Kidney (tissue), 14 donors: ENCODE results near the gene TMCO2. TPM values are rescaled to one million over a fixed set of nuclear protein-coding genes. Genes with fewer than 3 reads are reported as not detected.

Experiments used
- DNase-seq, 5 donors: peaks; one replicate each; pipeline ENCODE4 v3.0.0-alpha.2; 2013 to 2020
- FAIRE-seq: peaks from 2 replicates; lab custom pipeline; 2012; peaks lifted over from hg19 to GRCh38; lab: Jason Lieb, UNC
- H3K27ac ChIP-seq, 2 donors: one replicate each; pipeline ENCODE4 v1.7.0; 2013; ENCODE audit warnings: low read depth in 2 of 2, low read length in 2 of 2, inconsistent platforms in 1 of 2
- H3K27me3 ChIP-seq: one replicate; pipeline ENCODE4 v1.7.1; 2013; ENCODE audit warnings: low read length, inconsistent platforms; ENCODE audit not compliant: control insufficient read depth, insufficient read depth
- H3K36me3 ChIP-seq, 3 donors: one replicate each; pipeline versions ENCODE4 v1.7.0 to v1.7.1; 2013; ENCODE audit warnings: low read length in 3 of 3, control low read depth in 1 of 3, inconsistent platforms in 1 of 3; ENCODE audit not compliant: insufficient read depth in 3 of 3, control insufficient read depth in 2 of 3
- H3K4me1 ChIP-seq, 3 donors: one replicate each; pipeline versions ENCODE4 v1.7.0 to v1.7.1; 2013; ENCODE audit warnings: low read length in 3 of 3, inconsistent platforms in 1 of 3, low read depth in 1 of 3; ENCODE audit not compliant: control insufficient read depth in 2 of 3, insufficient read depth in 2 of 3
- H3K4me3 ChIP-seq, 3 donors: one replicate each; pipeline versions ENCODE4 v1.7.0 to v1.8.1; 2013; ENCODE audit warnings: low read length in 3 of 3, control low read depth in 1 of 3, inconsistent platforms in 1 of 3
- H3K9ac ChIP-seq, 3 donors: one replicate each; pipeline versions ENCODE4 v1.7.0 to v1.7.1; 2013; ENCODE audit warnings: low read length in 3 of 3, control low read depth in 1 of 3, inconsistent platforms in 1 of 3
- H3K9me3 ChIP-seq, 3 donors: one replicate each; pipeline versions ENCODE4 v1.7.0 to v1.7.1; 2013; ENCODE audit warnings: low read length in 3 of 3, control low read depth in 1 of 3, inconsistent platforms in 1 of 3; ENCODE audit not compliant: control insufficient read depth in 2 of 3, insufficient read depth in 1 of 3
- intact Hi-C: fragments of 100-400 bp; cut with DNase I; formaldehyde crosslinking; loops from one replicate; pipeline ENCODE4 v1.11.1; 2022
- polyA plus RNA-seq: library from polyadenylated mRNA; stranded (reverse); fragments of 350-450 nt; fragmentation: Illumina TruSeq; extraction: RNeasy Lipid Tissue Mini Kit (QIAGEN cat#74804); gene quantifications from one replicate; pipeline ENCODE4 v1.2.3, GENCODE V29; 2014; ENCODE audit warnings: low read depth, low replicate concordance; ENCODE audit not compliant: insufficient read depth
- total RNA-seq: library from RNA; stranded (reverse); fragmentation: NEBNext Ultra II Directional; extraction: Animal tissue kit (Norgen Biotek cat#: 25700); gene quantifications from one replicate; pipeline ENCODE4 v1.2.1, GENCODE V29; 2021
- TF ChIP-seq, protein P1 (sequence below): IDR thresholded peaks from 3 replicates; pipeline ENCODE4 v1.5.1; 2012; ENCODE audit warnings: mild to moderate bottlenecking, moderate library complexity, borderline replicate concordance; ENCODE audit not compliant: insufficient read depth; ENCODE audit errors: extremely low read depth
- donor health status: control.
- donor health status: control.
- donor health status: control.
- donor health status: control.
- donor health status: control.
- donor health status: DM: yes; HTN: yes; CAD: no.
- donor health status: Normal renal cell carcinoma (clear cell type).

Gene TMCO2
- total and polyA plus RNA-seq, 2 donors from 2014 or later: not detected

DNA sequence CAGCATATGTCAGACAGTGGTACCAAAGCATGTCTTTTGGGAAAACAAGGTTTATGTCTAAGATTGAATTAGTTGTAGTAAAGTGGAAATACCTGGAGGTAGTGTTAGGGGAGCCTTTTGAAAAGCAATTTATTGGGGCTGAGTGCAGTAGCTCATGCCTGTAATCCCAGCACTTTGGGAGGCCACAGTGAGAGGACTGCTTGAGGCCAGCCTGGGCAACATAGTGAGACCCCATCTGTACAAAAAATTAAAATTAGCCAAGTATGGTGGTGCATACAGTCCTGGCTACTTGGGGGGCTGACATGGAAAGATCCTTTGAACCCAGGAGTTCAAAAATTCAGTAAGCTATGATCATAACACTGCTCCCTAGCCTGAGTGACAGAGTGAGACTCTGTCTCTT, 17.6 kb downstream of the TMCO2 start:
- H3K9ac ChIP-seq: no peak overlapping the region
- H3K27ac ChIP-seq: no peak overlapping the region
- peaks cover 0 to 6% (median 4%) of the 10 kb centered on the region in 3 donors for H3K4me1 ChIP-seq
- H3K36me3 ChIP-seq: peaks cover 7 to 23% (median 13%) of the 10 kb centered on the region in 3 donors
- no peaks in the 10 kb centered on the region for H3K27me3 ChIP-seq
- TF ChIP-seq, protein P1, sequence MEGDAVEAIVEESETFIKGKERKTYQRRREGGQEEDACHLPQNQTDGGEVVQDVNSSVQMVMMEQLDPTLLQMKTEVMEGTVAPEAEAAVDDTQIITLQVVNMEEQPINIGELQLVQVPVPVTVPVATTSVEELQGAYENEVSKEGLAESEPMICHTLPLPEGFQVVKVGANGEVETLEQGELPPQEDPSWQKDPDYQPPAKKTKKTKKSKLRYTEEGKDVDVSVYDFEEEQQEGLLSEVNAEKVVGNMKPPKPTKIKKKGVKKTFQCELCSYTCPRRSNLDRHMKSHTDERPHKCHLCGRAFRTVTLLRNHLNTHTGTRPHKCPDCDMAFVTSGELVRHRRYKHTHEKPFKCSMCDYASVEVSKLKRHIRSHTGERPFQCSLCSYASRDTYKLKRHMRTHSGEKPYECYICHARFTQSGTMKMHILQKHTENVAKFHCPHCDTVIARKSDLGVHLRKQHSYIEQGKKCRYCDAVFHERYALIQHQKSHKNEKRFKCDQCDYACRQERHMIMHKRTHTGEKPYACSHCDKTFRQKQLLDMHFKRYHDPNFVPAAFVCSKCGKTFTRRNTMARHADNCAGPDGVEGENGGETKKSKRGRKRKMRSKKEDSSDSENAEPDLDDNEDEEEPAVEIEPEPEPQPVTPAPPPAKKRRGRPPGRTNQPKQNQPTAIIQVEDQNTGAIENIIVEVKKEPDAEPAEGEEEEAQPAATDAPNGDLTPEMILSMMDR: no peak
- no peak overlapping the region for H3K4me3 ChIP-seq
- no peaks in the 10 kb centered on the region for H3K9me3 ChIP-seq
- DNase-seq (no peak), FAIRE-seq (no peak)
- intact Hi-C loops: no loop called here

DNA sequence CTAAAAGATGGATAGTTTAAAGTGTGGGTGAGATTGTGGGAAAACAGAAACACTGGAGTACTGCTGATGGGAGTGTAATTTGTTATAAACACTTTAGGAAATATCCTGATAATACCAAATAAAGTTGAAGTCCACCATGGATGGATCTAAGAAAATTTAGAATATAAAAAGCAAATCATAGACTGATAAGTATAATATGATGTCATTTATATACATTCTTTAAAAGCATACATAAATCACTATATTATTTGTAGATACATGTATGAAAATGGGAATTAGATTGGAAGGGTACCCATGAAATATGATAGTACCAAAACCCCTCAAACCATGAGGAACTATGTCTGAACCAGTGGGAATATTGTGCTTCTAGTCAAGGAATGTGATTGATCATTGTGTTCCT, 18.2 kb downstream of the TMCO2 start:
- no peaks in the 10 kb centered on the region for H3K9me3 ChIP-seq
- DNase-seq: no peak
- FAIRE-seq: no peak
- peaks cover 8 to 29% (median 9%) of the 10 kb centered on the region in 3 donors for H3K36me3 ChIP-seq
- H3K4me1 ChIP-seq: peaks cover 0 to 6% (median 4%) of the 10 kb centered on the region in 3 donors
- intact Hi-C loops: no loop called here
- H3K4me3 ChIP-seq: no peak overlapping the region
- H3K27ac ChIP-seq: no peak overlapping the region
- no peaks in the 10 kb centered on the region for H3K27me3 ChIP-seq
- TF ChIP-seq, protein P1: no peak
- H3K9ac ChIP-seq: no peak overlapping the region

DNA sequence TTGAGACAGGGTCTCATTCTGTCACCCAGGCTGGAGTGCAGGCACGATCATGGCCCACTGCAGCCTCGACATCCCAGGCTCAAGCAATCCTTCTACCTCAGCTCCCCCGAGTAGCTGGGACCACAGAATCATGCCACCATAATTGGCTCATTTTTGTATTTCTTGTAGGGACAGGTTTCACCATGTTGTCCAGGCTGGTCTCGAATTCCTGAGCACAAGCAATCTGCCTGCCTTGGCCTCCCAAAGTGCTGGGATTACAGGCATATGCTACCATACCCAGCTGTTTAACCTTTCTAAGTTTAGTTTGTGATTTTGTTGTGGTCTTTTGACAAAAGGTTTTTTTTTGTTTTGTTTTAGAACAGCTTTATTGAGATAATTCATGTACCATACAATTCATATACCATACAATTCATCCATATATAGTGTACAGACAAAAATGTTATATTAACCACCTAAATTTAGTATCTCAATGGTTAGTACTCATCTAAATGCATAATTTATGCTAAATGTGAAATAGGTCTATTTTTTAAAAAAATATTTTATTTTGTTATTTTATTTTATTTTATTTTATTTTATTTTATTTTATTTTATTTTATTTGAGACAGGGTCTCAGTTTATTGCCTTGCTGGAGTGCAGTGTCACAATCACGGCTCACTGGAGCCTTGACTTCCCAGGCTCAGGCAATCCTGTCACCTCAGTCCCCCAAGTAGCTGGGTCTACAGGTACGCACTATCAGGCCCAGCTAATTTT, 19.2 kb downstream of the TMCO2 start:
- H3K27ac ChIP-seq: peak overlapping the region in 1 of 2 donors; percentile 10
- no peaks in the 10 kb centered on the region for H3K9me3 ChIP-seq
- DNase-seq (no peak), FAIRE-seq (peak; percentile 66)
- peaks cover 0 to 6% (median 4%) of the 10 kb centered on the region in 3 donors for H3K4me1 ChIP-seq
- TF ChIP-seq, protein P1: no peak
- intact Hi-C loops: no loop called here
- no peaks in the 10 kb centered on the region for H3K27me3 ChIP-seq
- peaks cover 6 to 31% (median 9%) of the 10 kb centered on the region in 3 donors for H3K36me3 ChIP-seq
- H3K9ac ChIP-seq: no peak overlapping the region
- no peak overlapping the region for H3K4me3 ChIP-seq
